Psoas muscle (tissue), 8 donors: Measurements from ENCODE around the gene NMNAT3. TPM values are rescaled to one million over a fixed set of nuclear protein-coding genes. Genes with fewer than 3 reads are reported as not detected.

Experiments
- ATAC-seq, 4 donors: fragments of 200-7000 bp; cut with Tn5 transposase; one replicate each; pipeline ENCODE4 v1.9.1; 2020; ENCODE audit warnings: moderate library complexity in 3 of 4, mild to moderate bottlenecking in 2 of 4
- DNase-seq, 2 donors: peaks; one replicate each; pipeline ENCODE4 v3.0.0-alpha.2; 2020
- H3K27ac ChIP-seq: fragments of 200-600 bp; one replicate; pipeline ENCODE4 v1.8.0; 2022
- H3K27me3 ChIP-seq, 3 donors: fragments of 200-600 bp in 1 of 3; one replicate each; pipeline versions ENCODE4 v1.6.1 to v1.8.0; 2013 to 2022; ENCODE audit warnings: low read length in 2 of 3, mild to moderate bottlenecking in 2 of 3, moderate library complexity in 1 of 3; ENCODE audit not compliant: insufficient read depth in 3 of 3
- H3K36me3 ChIP-seq, 2 donors: fragments of 200-600 bp in 1 of 2; one replicate each; pipeline versions ENCODE4 v1.6.1 to v1.8.0; 2013 to 2022; ENCODE audit warnings: low read depth in 1 of 2, mild to moderate bottlenecking in 1 of 2, moderate library complexity in 1 of 2; ENCODE audit not compliant: insufficient read depth in 1 of 2
- H3K4me1 ChIP-seq: fragments of 200-600 bp; one replicate; pipeline ENCODE4 v1.8.0; 2022
- H3K4me3 ChIP-seq: fragments of 200-600 bp; one replicate; pipeline ENCODE4 v1.8.0; 2022; ENCODE audit warnings: mild to moderate bottlenecking
- H3K9me3 ChIP-seq: fragments of 200-600 bp; one replicate; pipeline ENCODE4 v1.8.0; 2022
- WGBS, 3 donors: extraction: QIAGEN DNeasy Blood & Tissue Kit; methylation state at CpG; one replicate each; pipeline versions ENCODE4 v1.1.6 to v1.1.7; 2013; 5-methylcytosine and 5-hydroxymethylcytosine counted together
- intact Hi-C, 2 donors: fragments of 100-400 bp; cut with DNase I; formaldehyde crosslinking; loops; one replicate each; pipeline versions ENCODE4 v1.11.0 to v1.14.2; 2022
- polyA plus RNA-seq, 3 donors: library from polyadenylated mRNA; stranded (reverse); fragments of 200-250 nt; gene quantifications; one replicate each; pipeline ENCODE4 v1.2.3, GENCODE V29; 2013
- total RNA-seq, 4 donors: library from RNA; stranded (reverse); fragmentation: NEBNext Ultra II Directional in 2 of 4; extraction: Animal tissue kit (Norgen Biotek cat#: 25700) in 2 of 4; gene quantifications; one replicate each; pipeline versions ENCODE4 v1.2.1 to v1.2.4, GENCODE V29; 2021 to 2023
- TF ChIP-seq, protein P1 (sequence below): fragments of 200-600 bp; IDR thresholded peaks from one replicate; pipeline ENCODE4 v1.8.0; 2022; ENCODE audit warnings: antibody characterized with exemption
- donor health status: healthy with polysubstance abuse.
- donor health status: DM: no; HTN: no; CAD: no; lungs with moderate emphysema.
- donor health status: Bipolar disorder and iron deficiency.
- donor health status: healthy.
- donor health status: DM: yes; HTN: yes; CAD: no.
- donor health status: DM: no; HTN: no; CAD: no.
- donor health status: DM: no; HTN: no; CAD: no.
- donor health status: DM: yes; HTN: yes; CAD: no.

NMNAT3 gene
- total and polyA plus RNA-seq, 7 donors = 6.0 to 14.2 (median 8.9) TPM

DNA sequence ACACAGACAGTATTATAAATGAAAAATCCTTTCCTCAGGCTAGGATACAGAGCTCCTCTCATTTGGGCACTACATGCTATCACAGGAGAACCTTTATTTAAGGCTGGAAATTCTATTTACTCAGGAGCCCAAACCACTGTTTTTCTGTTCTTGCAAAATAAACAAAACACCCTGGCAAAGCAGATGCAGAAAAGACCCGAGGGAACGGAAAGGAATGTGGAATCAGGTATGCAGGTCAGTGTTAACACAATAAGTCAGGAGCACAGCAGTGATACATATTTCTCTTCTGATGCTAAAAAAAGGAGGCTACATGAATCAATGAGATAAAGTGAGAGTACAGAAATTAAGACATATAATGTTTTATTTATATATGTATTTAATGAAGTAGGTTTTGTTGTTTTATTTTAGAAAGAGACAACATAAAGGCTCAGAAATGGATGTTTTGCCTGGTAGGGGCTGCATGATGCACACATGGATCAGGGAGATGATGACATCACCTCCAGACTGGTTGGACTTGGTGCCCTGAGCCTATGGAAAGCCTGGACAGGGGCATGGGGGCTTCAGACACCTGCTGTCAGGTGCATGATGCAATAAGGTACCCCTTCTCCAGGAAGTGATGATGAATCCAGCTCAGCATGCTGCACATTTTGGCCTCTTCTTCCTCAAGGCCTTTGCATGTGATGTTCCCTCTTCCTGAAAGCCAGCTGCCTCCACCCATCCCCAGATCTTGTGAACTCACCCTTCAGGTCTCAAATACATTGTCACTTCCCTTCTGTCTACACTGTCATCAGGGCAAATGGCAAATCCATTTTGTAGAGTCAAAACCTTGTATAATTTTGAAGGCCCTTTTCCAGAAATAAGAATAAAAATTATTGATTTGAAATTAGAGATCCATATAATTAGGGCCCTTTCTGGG lies 119.2 kb downstream of the NMNAT3 start:
- intact Hi-C loops = no loop called here
- Histone ChIP-seq H3K27me3 (no peaks in the 10 kb centered on the region), H3K4me3 (no peak overlapping the region), H3K27ac (no peak overlapping the region), H3K9me3 (no peaks in the 10 kb centered on the region), H3K4me1 (no peaks in the 10 kb centered on the region), H3K36me3 (peaks cover 0 to 8% of the 10 kb centered on the region in 2 donors)
- WGBS, 3 donors = 48 to 71% (median 56%) methylated on average over 2 of the region's 2 CpGs
- TF ChIP-seq, protein P1, sequence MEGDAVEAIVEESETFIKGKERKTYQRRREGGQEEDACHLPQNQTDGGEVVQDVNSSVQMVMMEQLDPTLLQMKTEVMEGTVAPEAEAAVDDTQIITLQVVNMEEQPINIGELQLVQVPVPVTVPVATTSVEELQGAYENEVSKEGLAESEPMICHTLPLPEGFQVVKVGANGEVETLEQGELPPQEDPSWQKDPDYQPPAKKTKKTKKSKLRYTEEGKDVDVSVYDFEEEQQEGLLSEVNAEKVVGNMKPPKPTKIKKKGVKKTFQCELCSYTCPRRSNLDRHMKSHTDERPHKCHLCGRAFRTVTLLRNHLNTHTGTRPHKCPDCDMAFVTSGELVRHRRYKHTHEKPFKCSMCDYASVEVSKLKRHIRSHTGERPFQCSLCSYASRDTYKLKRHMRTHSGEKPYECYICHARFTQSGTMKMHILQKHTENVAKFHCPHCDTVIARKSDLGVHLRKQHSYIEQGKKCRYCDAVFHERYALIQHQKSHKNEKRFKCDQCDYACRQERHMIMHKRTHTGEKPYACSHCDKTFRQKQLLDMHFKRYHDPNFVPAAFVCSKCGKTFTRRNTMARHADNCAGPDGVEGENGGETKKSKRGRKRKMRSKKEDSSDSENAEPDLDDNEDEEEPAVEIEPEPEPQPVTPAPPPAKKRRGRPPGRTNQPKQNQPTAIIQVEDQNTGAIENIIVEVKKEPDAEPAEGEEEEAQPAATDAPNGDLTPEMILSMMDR = no peak
- ATAC-seq (no peak), DNase-seq (no peak)

DNA sequence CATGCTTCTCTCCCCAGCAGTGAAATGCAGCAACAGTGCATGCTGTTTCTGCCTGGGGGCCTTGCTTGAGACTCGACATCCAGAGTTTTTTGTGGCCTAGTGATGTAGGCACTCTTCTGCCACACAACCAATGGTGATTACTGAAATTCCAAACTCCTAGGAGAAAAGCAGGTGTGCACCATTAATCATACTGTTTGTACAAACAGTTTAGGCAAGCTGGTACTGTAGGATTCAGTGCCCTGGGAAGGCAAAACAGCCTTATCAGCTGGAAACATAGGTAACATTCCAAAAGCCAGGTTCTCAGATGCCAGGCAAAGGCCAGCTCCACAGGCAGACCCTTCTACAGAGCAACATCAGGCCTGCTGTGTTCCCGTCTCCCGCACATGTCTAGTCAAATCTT lies 120.7 kb downstream of the NMNAT3 start:
- no peak for DNase-seq
- Histone ChIP-seq H3K36me3 (peaks cover 0 to 8% of the 10 kb centered on the region in 2 donors), H3K4me1 (no peaks in the 10 kb centered on the region), H3K9me3 (no peaks in the 10 kb centered on the region), H3K27me3 (no peaks in the 10 kb centered on the region), H3K4me3 (no peak overlapping the region), H3K27ac (no peak overlapping the region)
- ATAC-seq = peak in 1 of 4 donors; percentile 28
- 75 to 79% (median 77%) methylated on average over 3 of the region's 3 CpGs for WGBS, 3 donors
- TF ChIP-seq, protein P1 = no peak
- intact Hi-C loops = no loop called here

DNA sequence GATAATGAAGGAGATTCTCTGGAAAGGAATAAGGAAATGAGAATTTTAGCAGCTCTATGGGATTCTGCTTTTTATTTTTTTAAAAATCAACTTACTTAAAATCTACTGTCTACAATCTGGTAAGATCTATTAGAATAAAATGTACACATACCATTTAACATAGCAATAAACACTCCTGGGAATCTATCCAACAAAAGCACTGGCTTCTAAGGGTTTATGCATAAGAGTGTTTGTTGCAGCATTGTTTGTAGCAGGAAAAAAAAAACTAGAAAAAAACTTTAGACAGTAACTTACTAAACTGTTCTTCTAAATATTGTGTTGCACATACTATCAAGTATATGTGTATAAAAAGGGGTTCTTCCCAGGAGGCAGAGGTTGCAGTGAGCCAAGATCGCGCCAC lies 122.5 kb downstream of the NMNAT3 start:
- TF ChIP-seq, protein P1 = no peak
- Histone ChIP-seq H3K4me3 (no peak overlapping the region), H3K27me3 (no peaks in the 10 kb centered on the region), H3K36me3 (peaks cover 0 to 8% of the 10 kb centered on the region in 2 donors), H3K9me3 (no peaks in the 10 kb centered on the region), H3K27ac (no peak overlapping the region), H3K4me1 (no peaks in the 10 kb centered on the region)
- DNase-seq (no peak), ATAC-seq (no peak)
- 88 to 95% (median 92%) methylated on average over 2 of the region's 2 CpGs for WGBS, 3 donors
- intact Hi-C loops = no loop called here

DNA sequence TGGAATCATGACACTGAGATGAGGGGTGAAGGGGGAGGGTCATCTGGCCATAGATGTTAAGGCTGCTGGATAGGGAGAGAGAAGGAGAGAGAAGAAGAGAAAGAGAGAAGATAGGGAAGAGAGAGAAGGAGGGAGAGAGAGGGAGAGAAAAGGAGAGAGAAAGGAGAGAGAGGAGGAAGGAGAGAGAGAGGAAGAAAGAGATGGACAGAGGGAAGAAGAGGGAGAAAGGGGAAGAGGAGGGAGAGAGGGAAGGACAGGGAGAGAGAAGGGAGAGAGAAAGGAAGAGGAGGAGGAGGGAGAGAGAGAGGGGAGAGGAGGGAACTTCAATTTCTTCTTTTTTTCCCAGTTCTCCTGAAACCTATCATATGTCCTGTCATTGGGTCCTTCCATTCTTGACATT lies 123.1 kb downstream of the NMNAT3 start:
- H3K4me3 ChIP-seq = no peak overlapping the region
- no peaks in the 10 kb centered on the region for H3K4me1 ChIP-seq
- ATAC-seq (no peak), DNase-seq (no peak)
- H3K36me3 ChIP-seq = peaks cover 0 to 8% of the 10 kb centered on the region in 2 donors
- TF ChIP-seq, protein P1 = no peak
- H3K27me3 ChIP-seq = no peaks in the 10 kb centered on the region
- H3K9me3 ChIP-seq = no peaks in the 10 kb centered on the region
- intact Hi-C loops = no loop called here
- no peak overlapping the region for H3K27ac ChIP-seq
